GM12878 (cell line): ENCODE data around the gene LEMD1. TPM values are rescaled to one million over a fixed set of nuclear protein-coding genes. Genes with fewer than 3 reads are reported as not detected.

Experiments
- ATAC-seq: fragments of 200-7000 bp; cut with Tn5 transposase; 3 replicates; pipeline ENCODE4 v1.9.1; 2020; ENCODE audit warnings: mild to moderate bottlenecking, moderate library complexity
- BruUV-seq: library from RNA; stranded (reverse); fragments of 400-500 nt; replicated peaks from 2 replicates; lab custom pipeline; 2021; lab: Mats Ljungman, UMichigan
- CTCF ChIA-PET: fragments of 300-600 bp; sonication (Branson Sonifier 250); formaldehyde crosslinking; extraction: SDS; loops from one replicate; lab custom pipeline; 2021; ENCODE audit warnings: inconsistent platforms; lab: Yijun Ruan, JAX
- POLR2A ChIA-PET: fragments of 350-600 bp; formaldehyde crosslinking; extraction: SDS; loops from one replicate; lab custom pipeline; 2021; ENCODE audit warnings: inconsistent platforms; lab: Charles Lee
- RAD21 ChIA-PET: fragments of 300-600 bp; sonication (Branson Sonifier 250); formaldehyde crosslinking; loops from one replicate; lab custom pipeline; 2023; ENCODE audit warnings: antibody characterized with exemption; ENCODE audit not compliant: unreplicated experiment; lab: Charles Lee
- SMC1A ChIA-PET: fragments of 300-600 bp; sonication (Branson Sonifier 250); formaldehyde crosslinking; loops from one replicate; lab custom pipeline; 2023; ENCODE audit not compliant: unreplicated experiment, uncharacterized antibody; lab: Charles Lee
- DNase-seq: peaks from one replicate; pipeline ENCODE4 v3.0.0-alpha.2; 2011; ENCODE audit warnings: low read depth, low spot score
- FAIRE-seq: peaks from 3 replicates; lab custom pipeline; 2011; peaks lifted over from hg19 to GRCh38; lab: Jason Lieb, UNC
- H2AFZ ChIP-seq: 2 replicates; pipeline ENCODE4 v1.6.0; 2011; ENCODE audit warnings: low read depth, low read length, control low read depth; ENCODE audit not compliant: control insufficient read depth
- H3K27ac ChIP-seq: 2 replicates; pipeline ENCODE4 v1.5.1; 2011; ENCODE audit warnings: control low read depth; ENCODE audit not compliant: control insufficient read depth, insufficient read depth
- H3K27me3 ChIP-seq, 2 experiments: replicated peaks in 1 of 2; 2 replicates each; pipeline versions ENCODE4 v1.6.0 to v1.6.1; 2011; ENCODE audit warnings: low read length in 1 of 2; ENCODE audit not compliant: control insufficient read depth in 2 of 2, insufficient read depth in 2 of 2
- H3K36me3 ChIP-seq, 2 experiments: 2 replicates each; pipeline ENCODE4 v1.5.1; 2011; ENCODE audit warnings: low read length in 1 of 2; ENCODE audit not compliant: control insufficient read depth in 2 of 2, insufficient read depth in 2 of 2
- H3K4me1 ChIP-seq: 2 replicates; pipeline ENCODE4 v1.6.1; 2011; ENCODE audit warnings: mild to moderate bottlenecking, low read length, moderate library complexity, mixed read lengths; ENCODE audit not compliant: control insufficient read depth, insufficient read depth
- H3K4me2 ChIP-seq: 2 replicates; pipeline ENCODE4 v1.6.0; 2011; ENCODE audit warnings: control low read depth; ENCODE audit not compliant: control insufficient read depth, insufficient read depth
- H3K4me3 ChIP-seq: fragments of 200-600 bp; sonication (generic); 2 replicates; pipeline ENCODE4 v1.5.1; 2016
- H3K79me2 ChIP-seq: 2 replicates; pipeline ENCODE4 v1.6.0; 2011; ENCODE audit warnings: low read length; ENCODE audit not compliant: control insufficient read depth, insufficient read depth
- H3K9ac ChIP-seq: 2 replicates; pipeline ENCODE4 v1.8.0; 2011; ENCODE audit warnings: low read length, control low read depth, mixed read lengths; ENCODE audit not compliant: control insufficient read depth, insufficient read depth
- H3K9me3 ChIP-seq: replicated peaks from 3 replicates; pipeline ENCODE4 v1.5.1; 2011; ENCODE audit warnings: mild to moderate bottlenecking, low read length; ENCODE audit not compliant: control insufficient read depth, insufficient read depth
- H4K20me1 ChIP-seq: 2 replicates; pipeline ENCODE4 v1.6.0; 2011; ENCODE audit not compliant: control insufficient read depth, insufficient read depth
- CEBPB ChIP-seq, 2 experiments: fragments of 150-350 bp in 1 of 2; IDR thresholded peaks; 2 replicates each; pipeline ENCODE4 v1.6.1; 2012 to 2014; ENCODE audit warnings: low read depth in 2 of 2, low read length in 2 of 2, borderline replicate concordance in 1 of 2, inconsistent platforms in 1 of 2
- E4F1 ChIP-seq: fragments of 450-650 bp; IDR thresholded peaks from 2 replicates; pipeline ENCODE4 v1.6.1; 2018; ENCODE audit warnings: borderline replicate concordance, mild to moderate bottlenecking; ENCODE audit not compliant: partially characterized antibody
- EP300 ChIP-seq, 2 experiments: fragments of 150-350 bp in 1 of 2; IDR thresholded peaks; 2 replicates each; pipeline ENCODE4 v1.6.1; 2011 to 2012; ENCODE audit warnings: low read depth in 2 of 2, low read length in 2 of 2, borderline replicate concordance in 1 of 2, improper control_type of control experiment in 1 of 2, inconsistent platforms in 1 of 2; ENCODE audit not compliant: control insufficient read depth in 1 of 2
- FOS ChIP-seq: IDR thresholded peaks from 3 replicates; pipeline ENCODE4 v1.6.1; 2011; ENCODE audit warnings: borderline replicate concordance; ENCODE audit not compliant: insufficient read length; ENCODE audit errors: extremely low read depth
- IRF3 ChIP-seq: fragments of 450-650 bp; IDR thresholded peaks from 2 replicates; pipeline ENCODE4 v1.6.1; 2014; ENCODE audit warnings: mild to moderate bottlenecking
- WGBS: methylation state at CpG from one replicate; pipeline ENCODE4 v1.1.6; 2016; ENCODE audit warnings: low lambda C conversion rate; ENCODE audit not compliant: insufficient replicate concordance, insufficient coverage; ENCODE audit errors: missing lambda C conversion rate; 5-methylcytosine and 5-hydroxymethylcytosine counted together
- in situ Hi-C: fragments of 300-500 bp; cut with MboI; formaldehyde crosslinking; loops from 9 replicates; pipeline ENCODE4 v1.14.3; 2018; ENCODE audit warnings: mixed read lengths
- intact Hi-C: fragments of 100-400 bp; cut with micrococcal nuclease; formaldehyde crosslinking; loops from one replicate; pipeline ENCODE4 v1.14.2; 2022; ENCODE audit not compliant: unreplicated experiment
- polyA plus RNA-seq, 11 experiments: library from polyadenylated mRNA; depleted of rRNA in 4 of 11; unstranded in 6 of 11; stranded (reverse) in 5 of 11; fragments of >200 nt; fragmentation: Nextera tagmentation in 4 of 11; fragmentation: Illumina TruSeq in 1 of 11; extraction: Ambion mirVana in 4 of 11; extraction: Trizol in 1 of 11; gene quantifications; 1 replicate in 1 of 11; 2 replicates in 10 of 11; pipeline versions ENCODE4 v1.2.1 to v1.2.3, GENCODE V29; 2011 to 2016; ENCODE audit warnings: inconsistent platforms in 2 of 11, missing spikeins in 2 of 11, low read depth in 1 of 11
- total RNA-seq, 4 experiments: library from RNA; depleted of rRNA in 3 of 4; stranded (reverse); fragments of >200 nt in 3 of 4; fragmentation: Illumina TruSeq in 1 of 4; extraction: Trizol in 1 of 4; gene quantifications; 2 replicates each; pipeline versions ENCODE4 v1.2.1 to v1.2.3, GENCODE V29; 2013 to 2021

Gene LEMD1
- total and polyA plus RNA-seq, 10 of the 15 experiments (the other 5 are each of a cell fraction or from before 2014, with no cell fraction given): 0.19 to 1.2 (median 0.26) TPM; not detected in 7

- TF ChIP-seq E4F1: no peak
These were observed 51.1 kb downstream of the LEMD1 start (continued) for GRCh38 chr1:205370780-205371179.

- no TSS peak for BruUV-seq
- Histone ChIP-seq H2AFZ (no peak overlapping the region), H3K4me2 (no peak overlapping the region), H4K20me1 (no peaks in the 10 kb centered on the region), H3K36me3 (no peaks in the 10 kb centered on the region), H3K9ac (no peak overlapping the region), H3K27ac (no peak overlapping the region), H3K4me3 (no peak overlapping the region), H3K79me2 (no peaks in the 10 kb centered on the region), H3K9me3 (no peaks in the 10 kb centered on the region), H3K27me3 (peaks cover 3 to 5% of the 10 kb centered on the region in 2 experiments; a peak in 2 of 4 replicates), H3K4me1 (no peaks in the 10 kb centered on the region)
- 18% methylated on average over 3 of the region's 3 CpGs for WGBS
- ChIA-PET RAD21 (no interaction called here), POLR2A (no interaction called here), CTCF (interaction anchor here (0.9 kb wide), 1 partner anchor 34 kb away, joined by 3 read pairs; no protein-coding TSS in a partner anchor), SMC1A (no interaction called here)
- in situ Hi-C loops: no loop called here
- no peak for TF ChIP-seq CEBPB (IDR thresholded peaks at IDR 0.05; ENCODE audit: borderline replicate concordance in 1 of 2, low read depth in 2 of 2, low read length in 2 of 2)
- TF ChIP-seq EP300 (IDR thresholded peaks at IDR 0.05; ENCODE audit: borderline replicate concordance in 1 of 2, control insufficient read depth in 1 of 2, low read depth in 2 of 2, low read length in 2 of 2): no peak
- TF ChIP-seq FOS: no peak
- no peak for TF ChIP-seq IRF3
- FAIRE-seq: no peak
- ATAC-seq: no peak
- intact Hi-C loops: no loop called here
- no peak for DNase-seq
These were observed 52.1 kb downstream of the LEMD1 start for GRCh38 chr1:205369701-205370123.
